AG10803 (cell line): Measurements from ENCODE around the gene BABAM2.

ENCODE experiments used
- DNase-seq: peaks from one replicate; pipeline ENCODE4 v3.0.0; 2010; ENCODE audit warnings: low read depth
- H3K4me3 ChIP-seq: 2 replicates; pipeline ENCODE4 v1.5.1; 2011; ENCODE audit warnings: mild to moderate bottlenecking, low read length, control low read depth
- TF ChIP-seq, protein P1 (sequence below): conservative IDR thresholded peaks from 2 replicates; pipeline ENCODE4 v1.5.1; 2011; ENCODE audit warnings: mild to moderate bottlenecking, low read length, control low read depth, inconsistent platforms

Gene BABAM2

DNA sequence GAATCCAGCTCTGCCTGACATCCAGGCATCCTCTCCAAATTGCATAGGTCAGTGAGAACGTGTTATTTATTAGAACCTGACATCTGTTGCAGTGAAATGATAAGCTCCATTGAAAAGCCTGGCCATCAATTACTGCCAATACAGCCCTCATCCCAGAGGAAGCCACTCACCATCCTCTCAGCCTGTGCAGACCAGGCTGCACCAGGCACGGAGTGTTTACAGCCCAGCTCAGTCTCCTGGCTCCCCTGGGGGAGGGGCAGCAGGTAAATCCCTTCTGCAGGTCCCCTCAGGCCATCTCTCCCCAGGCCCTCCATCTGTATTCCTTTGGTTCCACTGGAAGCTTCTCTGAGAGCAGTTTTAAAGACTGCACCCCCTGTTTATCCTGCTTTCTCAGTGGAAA lies 419.6 kb downstream of the BABAM2 start:
- DNase-seq, result no peak
- TF ChIP-seq, protein P1, sequence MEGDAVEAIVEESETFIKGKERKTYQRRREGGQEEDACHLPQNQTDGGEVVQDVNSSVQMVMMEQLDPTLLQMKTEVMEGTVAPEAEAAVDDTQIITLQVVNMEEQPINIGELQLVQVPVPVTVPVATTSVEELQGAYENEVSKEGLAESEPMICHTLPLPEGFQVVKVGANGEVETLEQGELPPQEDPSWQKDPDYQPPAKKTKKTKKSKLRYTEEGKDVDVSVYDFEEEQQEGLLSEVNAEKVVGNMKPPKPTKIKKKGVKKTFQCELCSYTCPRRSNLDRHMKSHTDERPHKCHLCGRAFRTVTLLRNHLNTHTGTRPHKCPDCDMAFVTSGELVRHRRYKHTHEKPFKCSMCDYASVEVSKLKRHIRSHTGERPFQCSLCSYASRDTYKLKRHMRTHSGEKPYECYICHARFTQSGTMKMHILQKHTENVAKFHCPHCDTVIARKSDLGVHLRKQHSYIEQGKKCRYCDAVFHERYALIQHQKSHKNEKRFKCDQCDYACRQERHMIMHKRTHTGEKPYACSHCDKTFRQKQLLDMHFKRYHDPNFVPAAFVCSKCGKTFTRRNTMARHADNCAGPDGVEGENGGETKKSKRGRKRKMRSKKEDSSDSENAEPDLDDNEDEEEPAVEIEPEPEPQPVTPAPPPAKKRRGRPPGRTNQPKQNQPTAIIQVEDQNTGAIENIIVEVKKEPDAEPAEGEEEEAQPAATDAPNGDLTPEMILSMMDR, result no peak
- H3K4me3 ChIP-seq, result no peak overlapping the region

DNA sequence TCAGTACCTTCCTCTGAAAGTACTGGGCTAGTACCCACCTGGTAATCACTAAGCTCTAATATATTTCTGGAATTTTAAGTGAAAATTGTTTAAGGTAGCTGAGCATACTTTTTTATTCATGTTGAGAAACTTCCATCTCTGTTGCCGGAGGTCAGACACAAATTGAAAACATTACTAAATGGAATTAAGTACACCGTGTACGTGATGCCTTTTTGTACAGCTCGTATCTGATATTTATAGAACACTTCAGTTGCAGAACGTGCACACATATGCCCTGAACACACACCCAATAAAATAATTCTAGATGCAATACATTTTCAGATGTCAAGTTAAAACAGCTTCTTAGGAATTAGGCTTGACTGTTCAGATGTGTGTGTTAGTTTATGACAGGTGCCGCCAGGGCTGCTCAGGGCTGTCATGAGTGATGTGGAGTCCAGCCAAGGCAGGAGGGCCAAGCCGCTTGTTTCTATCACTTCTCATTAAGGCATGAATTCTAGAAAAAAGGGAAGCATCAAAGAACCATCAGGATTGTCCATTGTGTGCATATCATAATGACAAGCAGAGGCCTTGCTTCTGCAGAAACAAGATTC lies 421.2 kb downstream of the BABAM2 start:
- TF ChIP-seq, protein P1, result no peak
- no peak overlapping the region for H3K4me3 ChIP-seq
- DNase-seq, result no peak

DNA sequence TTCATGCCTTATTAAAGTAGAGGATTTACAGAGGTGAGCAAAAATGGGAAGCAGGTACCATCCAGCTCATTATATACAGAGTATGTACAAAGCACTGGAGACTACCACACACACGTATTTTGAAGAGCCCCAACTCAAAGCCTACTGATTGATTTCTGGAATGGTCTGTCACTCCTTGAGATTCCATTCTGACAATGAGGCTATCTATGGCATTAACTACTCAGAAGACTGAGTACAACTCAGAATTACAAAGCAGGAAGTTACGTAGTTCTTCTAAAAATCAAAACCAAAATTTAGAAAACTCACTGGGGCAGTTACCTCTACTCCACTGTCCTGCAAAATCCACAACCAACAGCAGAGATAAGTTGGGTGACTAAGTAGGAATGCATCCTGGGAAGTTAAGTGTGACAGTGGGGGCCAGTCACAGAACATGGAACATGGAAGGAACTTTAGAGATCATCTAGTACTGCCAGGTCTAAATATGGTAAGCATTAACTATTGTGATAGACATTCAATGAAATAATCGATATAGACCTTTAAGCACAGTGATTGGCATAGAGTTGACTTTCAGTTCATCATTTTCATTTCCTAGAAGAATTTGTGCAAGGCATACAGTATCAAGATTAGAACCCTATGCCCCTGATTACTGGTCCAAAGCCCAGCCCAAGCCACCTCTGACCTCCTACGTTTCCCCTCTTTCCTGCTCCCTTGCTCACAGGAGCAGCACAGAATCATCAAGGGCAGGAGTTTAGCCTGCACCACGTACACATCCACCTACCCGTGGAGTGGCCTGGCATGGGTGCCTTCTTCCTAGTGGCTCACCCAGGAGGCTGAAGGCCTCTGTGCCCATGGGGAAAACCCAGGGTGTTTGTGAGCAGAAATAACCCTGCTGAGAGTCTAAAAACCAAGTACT lies 422.0 kb downstream of the BABAM2 start:
- no peak overlapping the region for H3K4me3 ChIP-seq
- TF ChIP-seq, protein P1, result no peak
- no peak for DNase-seq

DNA sequence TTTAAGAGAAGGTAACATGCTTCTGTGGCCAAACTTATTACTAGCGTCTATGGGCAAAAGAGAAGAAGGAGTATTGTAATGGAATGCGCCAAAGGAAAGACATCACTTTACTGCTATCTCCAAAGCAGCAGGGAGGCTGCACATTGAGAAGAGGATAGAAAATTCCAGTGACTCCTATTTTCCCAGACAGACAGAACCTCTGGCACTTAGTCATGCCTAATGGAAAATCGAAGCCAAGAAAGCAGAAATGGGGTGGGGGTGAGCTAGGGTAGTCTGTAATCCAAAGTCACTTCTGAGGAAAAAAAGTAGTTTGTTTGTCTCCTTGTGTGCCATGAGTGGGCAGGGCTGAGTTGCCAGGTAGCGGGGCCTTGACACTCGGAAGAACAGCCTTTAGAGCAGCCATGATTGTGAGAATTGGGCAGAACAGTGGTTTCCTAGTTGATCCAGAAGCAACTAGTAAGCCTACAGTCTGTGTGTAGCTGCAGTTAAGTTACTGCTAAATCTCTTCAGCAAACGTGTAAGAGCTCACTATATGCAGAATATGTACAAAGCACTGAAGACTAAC lies 422.8 kb downstream of the BABAM2 start:
- DNase-seq, result no peak
- H3K4me3 ChIP-seq, result no peak overlapping the region
- TF ChIP-seq, protein P1, result no peak

DNA sequence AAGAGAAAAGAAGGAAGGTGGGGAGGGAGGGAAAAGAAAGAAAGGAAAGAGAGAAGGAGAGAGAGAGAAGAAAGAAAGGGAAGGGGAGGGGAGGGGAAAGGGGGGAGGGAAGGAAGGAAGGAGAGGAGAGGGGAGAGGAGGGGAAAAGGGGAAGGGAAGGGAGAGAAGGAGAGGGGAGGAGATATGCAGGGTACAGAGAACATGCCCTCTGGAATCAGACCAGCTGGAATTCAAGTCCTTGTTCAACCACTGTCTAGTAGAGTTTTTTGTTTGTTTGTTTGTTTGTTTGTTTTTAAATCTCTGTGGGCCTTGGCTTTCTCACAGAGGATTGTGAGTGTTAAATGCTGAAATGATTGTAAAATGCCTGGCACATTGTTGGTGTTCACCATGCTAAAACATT lies 424.4 kb downstream of the BABAM2 start:
- DNase-seq, result no peak
- TF ChIP-seq, protein P1, result no peak
- H3K4me3 ChIP-seq, result no peak overlapping the region

DNA sequence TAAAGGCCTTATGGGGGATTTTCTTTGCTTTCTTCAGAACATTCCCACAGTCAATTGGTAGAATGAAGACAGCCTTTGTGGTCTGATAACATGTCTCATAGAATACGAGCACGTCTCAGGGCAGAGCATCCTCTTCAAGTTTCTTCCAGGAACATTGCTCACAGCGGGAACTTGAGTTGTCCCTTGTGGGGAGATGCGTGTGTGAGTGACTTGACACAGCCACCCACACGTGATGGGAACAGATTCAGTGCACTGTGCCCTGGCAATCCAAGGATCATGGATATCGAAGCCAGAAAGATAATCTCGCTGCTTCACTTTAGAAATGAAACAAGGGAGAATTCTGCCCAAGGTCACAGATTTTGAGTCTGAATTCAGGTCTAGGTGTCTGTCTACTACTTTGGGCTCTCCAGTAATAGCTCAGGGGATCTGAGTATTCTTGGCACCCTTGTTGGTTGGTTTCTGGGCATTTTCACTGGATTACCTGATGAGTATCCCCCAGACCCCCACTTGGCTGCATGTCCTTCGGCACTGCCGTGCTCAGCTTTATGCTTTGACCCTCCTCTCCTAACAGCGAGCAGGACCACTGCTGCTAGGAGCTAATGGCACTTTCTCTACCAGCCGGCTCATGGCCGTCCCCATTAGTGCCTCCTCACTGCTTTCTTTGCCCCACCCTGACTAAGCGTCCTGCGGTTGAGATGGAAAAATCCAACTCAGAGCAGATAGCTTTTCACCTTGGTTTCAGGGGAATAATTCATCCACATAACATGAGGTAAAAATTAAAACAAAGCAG lies 426.2 kb downstream of the BABAM2 start:
- no peak for DNase-seq
- no peak overlapping the region for H3K4me3 ChIP-seq
- TF ChIP-seq, protein P1, result no peak
